GM12878 (cell line): Measurements from ENCODE around the gene LPAR3. TPM values are rescaled to one million over a fixed set of nuclear protein-coding genes. Genes with fewer than 3 reads are reported as not detected.

ENCODE experiments used
- ATAC-seq: fragments of 200-7000 bp; cut with Tn5 transposase; 3 replicates; pipeline ENCODE4 v1.9.1; 2020; ENCODE audit warnings: mild to moderate bottlenecking, moderate library complexity
- BruUV-seq: library from RNA; stranded (reverse); fragments of 400-500 nt; replicated peaks from 2 replicates; lab custom pipeline; 2021; lab: Mats Ljungman, UMichigan
- CTCF ChIA-PET: fragments of 300-600 bp; sonication (Branson Sonifier 250); formaldehyde crosslinking; extraction: SDS; loops from one replicate; lab custom pipeline; 2021; ENCODE audit warnings: inconsistent platforms; lab: Yijun Ruan, JAX
- POLR2A ChIA-PET: fragments of 350-600 bp; formaldehyde crosslinking; extraction: SDS; loops from one replicate; lab custom pipeline; 2021; ENCODE audit warnings: inconsistent platforms; lab: Charles Lee
- RAD21 ChIA-PET: fragments of 300-600 bp; sonication (Branson Sonifier 250); formaldehyde crosslinking; loops from one replicate; lab custom pipeline; 2023; ENCODE audit warnings: antibody characterized with exemption; ENCODE audit not compliant: unreplicated experiment; lab: Charles Lee
- SMC1A ChIA-PET: fragments of 300-600 bp; sonication (Branson Sonifier 250); formaldehyde crosslinking; loops from one replicate; lab custom pipeline; 2023; ENCODE audit not compliant: unreplicated experiment, uncharacterized antibody; lab: Charles Lee
- DNase-seq: peaks from one replicate; pipeline ENCODE4 v3.0.0-alpha.2; 2011; ENCODE audit warnings: low read depth, low spot score
- FAIRE-seq: peaks from 3 replicates; lab custom pipeline; 2011; peaks lifted over from hg19 to GRCh38; lab: Jason Lieb, UNC
- H2AFZ ChIP-seq: 2 replicates; pipeline ENCODE4 v1.6.0; 2011; ENCODE audit warnings: low read depth, low read length, control low read depth; ENCODE audit not compliant: control insufficient read depth
- H3K27ac ChIP-seq: 2 replicates; pipeline ENCODE4 v1.5.1; 2011; ENCODE audit warnings: control low read depth; ENCODE audit not compliant: control insufficient read depth, insufficient read depth
- H3K27me3 ChIP-seq, 2 experiments: replicated peaks in 1 of 2; 2 replicates each; pipeline versions ENCODE4 v1.6.0 to v1.6.1; 2011; ENCODE audit warnings: low read length in 1 of 2; ENCODE audit not compliant: control insufficient read depth in 2 of 2, insufficient read depth in 2 of 2
- H3K36me3 ChIP-seq, 2 experiments: 2 replicates each; pipeline ENCODE4 v1.5.1; 2011; ENCODE audit warnings: low read length in 1 of 2; ENCODE audit not compliant: control insufficient read depth in 2 of 2, insufficient read depth in 2 of 2
- H3K4me1 ChIP-seq: 2 replicates; pipeline ENCODE4 v1.6.1; 2011; ENCODE audit warnings: mild to moderate bottlenecking, low read length, moderate library complexity, mixed read lengths; ENCODE audit not compliant: control insufficient read depth, insufficient read depth
- H3K4me2 ChIP-seq: 2 replicates; pipeline ENCODE4 v1.6.0; 2011; ENCODE audit warnings: control low read depth; ENCODE audit not compliant: control insufficient read depth, insufficient read depth
- H3K4me3 ChIP-seq: fragments of 200-600 bp; sonication (generic); 2 replicates; pipeline ENCODE4 v1.5.1; 2016
- H3K79me2 ChIP-seq: 2 replicates; pipeline ENCODE4 v1.6.0; 2011; ENCODE audit warnings: low read length; ENCODE audit not compliant: control insufficient read depth, insufficient read depth
- H3K9ac ChIP-seq: 2 replicates; pipeline ENCODE4 v1.8.0; 2011; ENCODE audit warnings: low read length, control low read depth, mixed read lengths; ENCODE audit not compliant: control insufficient read depth, insufficient read depth
- H3K9me3 ChIP-seq: replicated peaks from 3 replicates; pipeline ENCODE4 v1.5.1; 2011; ENCODE audit warnings: mild to moderate bottlenecking, low read length; ENCODE audit not compliant: control insufficient read depth, insufficient read depth
- H4K20me1 ChIP-seq: 2 replicates; pipeline ENCODE4 v1.6.0; 2011; ENCODE audit not compliant: control insufficient read depth, insufficient read depth
- BRCA1 ChIP-seq: IDR thresholded peaks from 2 replicates; pipeline ENCODE4 v1.6.1; 2011; ENCODE audit warnings: low read depth, low read length, improper control_type of control experiment
- CBX3 ChIP-seq: fragments of 200-600 bp; sonication (generic); IDR thresholded peaks from 2 replicates; pipeline ENCODE4 v1.6.1; 2016; ENCODE audit warnings: low read depth, borderline replicate concordance
- CEBPZ ChIP-seq: fragments of 150-350 bp; IDR thresholded peaks from 2 replicates; pipeline ENCODE4 v1.6.1; 2016; ENCODE audit warnings: low read depth, low read length
- GATAD2B ChIP-seq: fragments of 450-650 bp; conservative IDR thresholded peaks from 2 replicates; pipeline ENCODE4 v1.6.1; 2017; ENCODE audit warnings: low read depth, mild to moderate bottlenecking, moderate library complexity
- HDAC6 ChIP-seq: fragments of 200-600 bp; sonication (generic); IDR thresholded peaks from one replicate; pipeline ENCODE4 v1.8.0; 2017; ENCODE audit warnings: antibody characterized with exemption; ENCODE audit not compliant: unreplicated experiment
- IRF4 ChIP-seq: IDR thresholded peaks from 2 replicates; pipeline ENCODE4 v1.6.1; 2011; ENCODE audit warnings: low read depth, low read length
- JUND ChIP-seq: IDR thresholded peaks from 2 replicates; pipeline ENCODE4 v1.6.1; 2012; ENCODE audit warnings: low read depth, mild to moderate bottlenecking, low read length, improper control_type of control experiment, moderate library complexity
- NFXL1 ChIP-seq: fragments of 450-650 bp; IDR thresholded peaks from 2 replicates; pipeline ENCODE4 v1.6.1; 2017; ENCODE audit warnings: antibody characterized with exemption, mild to moderate bottlenecking, borderline replicate concordance
- NR2F1 ChIP-seq: fragments of 450-650 bp; conservative IDR thresholded peaks from 2 replicates; pipeline ENCODE4 v1.6.1; 2017; ENCODE audit warnings: mild to moderate bottlenecking
- PML ChIP-seq: IDR thresholded peaks from 2 replicates; pipeline ENCODE4 v1.6.1; 2012; ENCODE audit warnings: low read length, inconsistent platforms
- RAD51 ChIP-seq: fragments of 450-650 bp; IDR thresholded peaks from 2 replicates; pipeline ENCODE4 v1.6.1; 2016; ENCODE audit warnings: moderate library complexity, mild to moderate bottlenecking, inconsistent platforms
- SIN3A ChIP-seq: IDR thresholded peaks from 2 replicates; pipeline ENCODE4 v1.6.1; 2012; ENCODE audit warnings: low read depth, low read length, improper control_type of control experiment
- SRF ChIP-seq, 2 experiments: IDR thresholded peaks; 2 replicates each; pipeline ENCODE4 v1.6.1; 2011; ENCODE audit warnings: low read depth in 2 of 2, low read length in 2 of 2, mild to moderate bottlenecking in 1 of 2, moderate library complexity in 1 of 2
- TARDBP ChIP-seq: IDR thresholded peaks from 2 replicates; pipeline ENCODE4 v1.6.1; 2016; ENCODE audit warnings: borderline replicate concordance
- TCF7 ChIP-seq: IDR thresholded peaks from 2 replicates; pipeline ENCODE4 v1.6.1; 2014; ENCODE audit warnings: antibody characterized with exemption, borderline replicate concordance
- ZNF207 ChIP-seq: fragments of 450-650 bp; IDR thresholded peaks from 2 replicates; pipeline ENCODE4 v1.6.1; 2014; ENCODE audit warnings: antibody characterized with exemption, mild to moderate bottlenecking, borderline replicate concordance
- WGBS: methylation state at CpG from one replicate; pipeline ENCODE4 v1.1.6; 2016; ENCODE audit warnings: low lambda C conversion rate; ENCODE audit not compliant: insufficient replicate concordance, insufficient coverage; ENCODE audit errors: missing lambda C conversion rate; 5-methylcytosine and 5-hydroxymethylcytosine counted together
- in situ Hi-C: fragments of 300-500 bp; cut with MboI; formaldehyde crosslinking; loops from 9 replicates; pipeline ENCODE4 v1.14.3; 2018; ENCODE audit warnings: mixed read lengths
- intact Hi-C: fragments of 100-400 bp; cut with micrococcal nuclease; formaldehyde crosslinking; loops from one replicate; pipeline ENCODE4 v1.14.2; 2022; ENCODE audit not compliant: unreplicated experiment
- polyA plus RNA-seq, 11 experiments: library from polyadenylated mRNA; depleted of rRNA in 4 of 11; unstranded in 6 of 11; stranded (reverse) in 5 of 11; fragments of >200 nt; fragmentation: Nextera tagmentation in 4 of 11; fragmentation: Illumina TruSeq in 1 of 11; extraction: Ambion mirVana in 4 of 11; extraction: Trizol in 1 of 11; gene quantifications; 1 replicate in 1 of 11; 2 replicates in 10 of 11; pipeline versions ENCODE4 v1.2.1 to v1.2.3, GENCODE V29; 2011 to 2016; ENCODE audit warnings: inconsistent platforms in 2 of 11, missing spikeins in 2 of 11, low read depth in 1 of 11
- total RNA-seq, 4 experiments: library from RNA; depleted of rRNA in 3 of 4; stranded (reverse); fragments of >200 nt in 3 of 4; fragmentation: Illumina TruSeq in 1 of 4; extraction: Trizol in 1 of 4; gene quantifications; 2 replicates each; pipeline versions ENCODE4 v1.2.1 to v1.2.3, GENCODE V29; 2013 to 2021
- TF ChIP-seq, protein P1 (sequence below): IDR thresholded peaks from 2 replicates; pipeline ENCODE4 v1.6.1; 2012; ENCODE audit warnings: low read depth, low read length, improper control_type of control experiment
- TF ChIP-seq, protein P2 (sequence below): fragments of 450-650 bp; IDR thresholded peaks from 2 replicates; pipeline ENCODE4 v1.6.1; 2017; ENCODE audit warnings: mild to moderate bottlenecking, low read depth, inconsistent platforms; ENCODE audit not compliant: poor library complexity, severe bottlenecking

The LPAR3 gene
- total and polyA plus RNA-seq, 10 of the 15 experiments (the other 5 are each of a cell fraction or from before 2014, with no cell fraction given), result 0.03 to 0.31 (median 0.09) TPM; not detected in 3

- ATAC-seq (no peak), DNase-seq (no peak), FAIRE-seq (no peak)
- Histone ChIP-seq H3K27me3 (no peaks in the 10 kb centered on the region), H3K4me1 (no peaks in the 10 kb centered on the region), H4K20me1 (no peaks in the 10 kb centered on the region), H3K27ac (no peak overlapping the region), H3K9me3 (no peaks in the 10 kb centered on the region), H2AFZ (no peak overlapping the region), H3K36me3 (peaks cover 5 to 28% of the 10 kb centered on the region in 2 experiments), H3K79me2 (no peaks in the 10 kb centered on the region; the same call in 1 of the 2 replicates), H3K9ac (no peak overlapping the region), H3K4me2 (no peak overlapping the region), H3K4me3 (no peak overlapping the region)
- in situ Hi-C loops, result no loop called here
- WGBS, result 85% methylated on average over 7 of the region's 7 CpGs
- no TSS peak for BruUV-seq
- SMC1A ChIA-PET, result interaction anchor here (1.6 to 4.0 kb wide), 2 partner anchors 11 to 155 kb away, joined by 3 to 20 read pairs; no protein-coding TSS in a partner anchor
- POLR2A ChIA-PET, result no interaction called here
- intact Hi-C loops, result loop anchor here (10.0 kb wide), 2 partner anchors 308 to 998 kb away; no protein-coding TSS in a partner anchor
- CTCF ChIA-PET, result interaction anchor here (0.8 to 2.7 kb wide), 4 partner anchors 10 to 322 kb away, joined by 3 to 20 read pairs (median 4); no protein-coding TSS in a partner anchor
- RAD21 ChIA-PET, result interaction anchor here (1.0 kb wide), 1 partner anchor 95 kb away, joined by 5 read pairs; no protein-coding TSS in a partner anchor
- TF ChIP-seq GATAD2B (no peak), NR2F1 (no peak), HDAC6 (no peak), SRF (IDR thresholded peaks at IDR 0.05; ENCODE audit: low read depth in 2 of 2, low read length in 2 of 2) (no peak), ZNF207 (no peak), JUND (no peak), CBX3 (no peak), CEBPZ (no peak), SIN3A (no peak), BRCA1 (no peak), IRF4 (no peak), PML (no peak), TCF7 (no peak), RAD51 (no peak), NFXL1 (no peak), TARDBP (no peak)
- TF ChIP-seq, protein P1, sequence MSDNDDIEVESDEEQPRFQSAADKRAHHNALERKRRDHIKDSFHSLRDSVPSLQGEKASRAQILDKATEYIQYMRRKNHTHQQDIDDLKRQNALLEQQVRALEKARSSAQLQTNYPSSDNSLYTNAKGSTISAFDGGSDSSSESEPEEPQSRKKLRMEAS, result no peak
- TF ChIP-seq, protein P2, sequence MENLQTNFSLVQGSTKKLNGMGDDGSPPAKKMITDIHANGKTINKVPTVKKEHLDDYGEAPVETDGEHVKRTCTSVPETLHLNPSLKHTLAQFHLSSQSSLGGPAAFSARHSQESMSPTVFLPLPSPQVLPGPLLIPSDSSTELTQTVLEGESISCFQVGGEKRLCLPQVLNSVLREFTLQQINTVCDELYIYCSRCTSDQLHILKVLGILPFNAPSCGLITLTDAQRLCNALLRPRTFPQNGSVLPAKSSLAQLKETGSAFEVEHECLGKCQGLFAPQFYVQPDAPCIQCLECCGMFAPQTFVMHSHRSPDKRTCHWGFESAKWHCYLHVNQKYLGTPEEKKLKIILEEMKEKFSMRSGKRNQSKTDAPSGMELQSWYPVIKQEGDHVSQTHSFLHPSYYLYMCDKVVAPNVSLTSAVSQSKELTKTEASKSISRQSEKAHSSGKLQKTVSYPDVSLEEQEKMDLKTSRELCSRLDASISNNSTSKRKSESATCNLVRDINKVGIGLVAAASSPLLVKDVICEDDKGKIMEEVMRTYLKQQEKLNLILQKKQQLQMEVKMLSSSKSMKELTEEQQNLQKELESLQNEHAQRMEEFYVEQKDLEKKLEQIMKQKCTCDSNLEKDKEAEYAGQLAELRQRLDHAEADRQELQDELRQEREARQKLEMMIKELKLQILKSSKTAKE, result no peak
Observed at GRCh38 chr1:84933011-84933611, 40.1 kb upstream of the LPAR3 start.
